Hepatocyte (in vitro differentiated cells): ENCODE measurements around the gene CELSR1. TPM values are rescaled to one million over a fixed set of nuclear protein-coding genes. Genes with fewer than 3 reads are reported as not detected.

ENCODE experiments used
- DNase-seq: peaks from one replicate; pipeline ENCODE4 v3.0.0-alpha.2; 2016; ENCODE audit warnings: low spot score
- H2AFZ ChIP-seq: fragments of 200-600 bp; sonication (generic); 2 replicates; pipeline ENCODE4 v1.6.0; 2016; ENCODE audit warnings: antibody characterized with exemption, mild to moderate bottlenecking
- H3K27ac ChIP-seq: fragments of 200-600 bp; sonication (generic); 2 replicates; pipeline ENCODE4 v1.5.1; 2016; ENCODE audit warnings: mild to moderate bottlenecking
- H3K27me3 ChIP-seq: fragments of 200-600 bp; sonication (generic); 2 replicates; pipeline ENCODE4 v1.6.1; 2016
- H3K36me3 ChIP-seq: fragments of 200-600 bp; sonication (generic); replicated peaks from 2 replicates; pipeline ENCODE4 v1.5.1; 2016; ENCODE audit warnings: low read depth; ENCODE audit not compliant: insufficient read depth
- H3K4me1 ChIP-seq: fragments of 200-600 bp; sonication (generic); 2 replicates; pipeline ENCODE4 v1.5.1; 2016; ENCODE audit warnings: mild to moderate bottlenecking, moderate library complexity; ENCODE audit not compliant: insufficient read depth
- H3K4me2 ChIP-seq: fragments of 200-600 bp; sonication (generic); 2 replicates; pipeline ENCODE4 v1.6.0; 2016
- H3K4me3 ChIP-seq: fragments of 200-600 bp; sonication (generic); 2 replicates; pipeline ENCODE4 v1.5.1; 2016; ENCODE audit warnings: mild to moderate bottlenecking
- H3K79me2 ChIP-seq: fragments of 200-600 bp; sonication (generic); 2 replicates; pipeline ENCODE4 v1.6.0; 2017; ENCODE audit warnings: mild to moderate bottlenecking
- H3K9me2 ChIP-seq: fragments of 200-600 bp; sonication (generic); replicated peaks from 2 replicates; pipeline ENCODE4 v1.6.0; 2017; ENCODE audit warnings: mild to moderate bottlenecking; ENCODE audit not compliant: insufficient read depth
- H3K9me3 ChIP-seq: fragments of 200-600 bp; sonication (generic); 2 replicates; pipeline ENCODE4 v1.5.1; 2016; ENCODE audit warnings: low read depth, mild to moderate bottlenecking
- H4K20me1 ChIP-seq: fragments of 200-600 bp; sonication (generic); 2 replicates; pipeline ENCODE4 v1.6.0; 2016; ENCODE audit warnings: mild to moderate bottlenecking; ENCODE audit not compliant: insufficient read depth, poor library complexity, severe bottlenecking
- CTCF ChIP-seq: fragments of 200-600 bp; sonication (generic); IDR thresholded peaks from 2 replicates; pipeline ENCODE4 v1.5.1; 2016; ENCODE audit warnings: antibody characterized with exemption, mild to moderate bottlenecking; ENCODE audit not compliant: poor library complexity
- EZH2 ChIP-seq: fragments of 200-600 bp; sonication (generic); IDR thresholded peaks from 2 replicates; pipeline ENCODE4 v1.6.1; 2016; ENCODE audit warnings: antibody characterized with exemption, mild to moderate bottlenecking, borderline replicate concordance
- EZH2phosphoT487 ChIP-seq: fragments of 200-600 bp; sonication (generic); IDR thresholded peaks from one replicate; pipeline ENCODE4 v1.6.1; 2018; ENCODE audit warnings: antibody characterized with exemption, mild to moderate bottlenecking, low read depth, moderate library complexity; ENCODE audit not compliant: unreplicated experiment, severe bottlenecking
- WGBS: methylation state at CpG from one replicate; pipeline ENCODE4 v1.1.6; 2016; ENCODE audit warnings: low lambda C conversion rate; ENCODE audit errors: missing lambda C conversion rate; 5-methylcytosine and 5-hydroxymethylcytosine counted together
- polyA plus RNA-seq: library from polyadenylated mRNA; unstranded; fragments of >200 nt; fragmentation: Nextera tagmentation; extraction: Ambion mirVana; gene quantifications from 2 replicates; pipeline ENCODE4 v1.2.1, GENCODE V29; 2016
- total RNA-seq: library from RNA; depleted of rRNA; stranded (reverse); fragments of >200 nt; gene quantifications from 2 replicates; pipeline ENCODE4 v1.2.3, GENCODE V29; 2014

Gene CELSR1
- total and polyA plus RNA-seq, 2 experiments from 2014 or later, result 3.0 to 8.7 TPM

- no peak for TF ChIP-seq EZH2phosphoT487
- no peak for TF ChIP-seq EZH2
- TF ChIP-seq CTCF, result no peak
- Histone ChIP-seq H3K4me3 (no peak overlapping the region), H3K4me2 (no peak overlapping the region), H3K27me3 (no peaks in the 10 kb centered on the region), H3K9me2 (no peaks in the 10 kb centered on the region), H3K9me3 (no peaks in the 10 kb centered on the region), H2AFZ (no peak overlapping the region), H3K79me2 (no peaks in the 10 kb centered on the region), H3K4me1 (peaks cover 9% of the 10 kb centered on the region), H3K36me3 (no peaks in the 10 kb centered on the region), H4K20me1 (no peaks in the 10 kb centered on the region), H3K27ac (no peak overlapping the region)
- 97% methylated on average over 24 of the region's 25 CpGs for WGBS
- DNase-seq, result no peak
These were observed 98.3 kb downstream of the CELSR1 start for GRCh38 chr22:46439111-46439510.

GRCh38 chr22:46437671-46438440, 99.6 kb downstream of the CELSR1 start:
- no peak overlapping the region for H3K4me3 ChIP-seq
- no peak overlapping the region for H2AFZ ChIP-seq
- 77% methylated on average over 21 of the region's 21 CpGs for WGBS
- H3K27me3 ChIP-seq, result no peaks in the 10 kb centered on the region
- TF ChIP-seq CTCF (no peak), EZH2 (no peak), EZH2phosphoT487 (no peak)
- H3K79me2 ChIP-seq, result no peaks in the 10 kb centered on the region
- H3K9me2 ChIP-seq, result no peaks in the 10 kb centered on the region
- H4K20me1 ChIP-seq, result no peaks in the 10 kb centered on the region
- no peaks in the 10 kb centered on the region for H3K4me1 ChIP-seq
- no peak for DNase-seq
- H3K27ac ChIP-seq, result peak overlapping the region; percentile 58
- H3K36me3 ChIP-seq, result no peaks in the 10 kb centered on the region
- H3K4me2 ChIP-seq, result no peak overlapping the region
- H3K9me3 ChIP-seq, result no peaks in the 10 kb centered on the region

GRCh38 chr22:46436595-46437175, 100.7 kb downstream of the CELSR1 start:
- Histone ChIP-seq H4K20me1 (no peaks in the 10 kb centered on the region), H2AFZ (no peak overlapping the region), H3K36me3 (no peaks in the 10 kb centered on the region), H3K9me2 (no peaks in the 10 kb centered on the region), H3K4me3 (no peak overlapping the region), H3K79me2 (no peaks in the 10 kb centered on the region), H3K4me1 (peaks cover under 1% of the 10 kb centered on the region), H3K27me3 (no peaks in the 10 kb centered on the region), H3K27ac (no peak overlapping the region), H3K9me3 (no peaks in the 10 kb centered on the region), H3K4me2 (no peak overlapping the region)
- no peak for DNase-seq
- 90% methylated on average over 8 of the region's 8 CpGs for WGBS
- TF ChIP-seq EZH2 (no peak), CTCF (no peak), EZH2phosphoT487 (no peak)
